Uterus (tissue), 4 donors: Measurements from ENCODE around the gene FAM3B. TPM values are rescaled to one million over a fixed set of nuclear protein-coding genes. Genes with fewer than 3 reads are reported as not detected.
"Not testable (repeated sequence)": the region's sequence is repeated elsewhere in the genome, so short reads cannot be mapped to it uniquely, and the experiment has no call there.

Experiments
- DNase-seq, 2 donors: peaks; one replicate each; pipeline ENCODE4 v3.0.0-alpha.2; 2019 to 2020
- H3K27ac ChIP-seq, 2 donors: fragments of 200-600 bp; sonication (generic); 1 replicate in 1 of 2; 2 replicates in 1 of 2; pipeline ENCODE4 v1.5.1; 2016 to 2018
- H3K27me3 ChIP-seq, 2 donors: fragments of 200-600 bp; sonication (generic); one replicate each; pipeline ENCODE4 v1.5.1; 2018 to 2019; ENCODE audit warnings: control low read depth in 1 of 2
- H3K36me3 ChIP-seq, 2 donors: fragments of 200-600 bp; sonication (generic); one replicate each; pipeline ENCODE4 v1.5.1; 2019; ENCODE audit warnings: control low read depth in 1 of 2
- H3K4me1 ChIP-seq, 2 donors: fragments of 200-600 bp; sonication (generic); one replicate each; pipeline ENCODE4 v1.5.1; 2018 to 2019; ENCODE audit warnings: control low read depth in 1 of 2
- H3K4me3 ChIP-seq, 2 donors: fragments of 200-600 bp; sonication (generic); 1 replicate in 1 of 2; 2 replicates in 1 of 2; pipeline ENCODE4 v1.5.1; 2018 to 2019; ENCODE audit warnings: mild to moderate bottlenecking in 1 of 2
- H3K9me3 ChIP-seq, 2 donors: fragments of 200-600 bp; sonication (generic); one replicate each; pipeline ENCODE4 v1.5.1; 2019; ENCODE audit warnings: control low read depth in 1 of 2
- CTCF ChIP-seq, 4 experiments: fragments of 200-600 bp in 2 of 4; fragments of 450-650 bp in 2 of 4; sonication (generic) in 2 of 4; IDR thresholded peaks; one replicate each; pipeline ENCODE4 v1.5.1; 2016 to 2019; ENCODE audit warnings: antibody characterized with exemption in 4 of 4, mild to moderate bottlenecking in 2 of 4, moderate library complexity in 1 of 4
- POLR2A ChIP-seq, 2 donors: fragments of 450-650 bp; IDR thresholded peaks; one replicate each; pipeline ENCODE4 v1.6.1; 2016; ENCODE audit warnings: antibody characterized with exemption in 2 of 2, mild to moderate bottlenecking in 1 of 2, moderate library complexity in 1 of 2
- intact Hi-C: fragments of 100-400 bp; cut with DNase I; formaldehyde crosslinking; loops from one replicate; pipeline ENCODE4 v1.15.1; 2023; ENCODE audit warnings: low total_unique reads
- total RNA-seq, 4 donors: library from RNA; depleted of rRNA in 3 of 4; stranded (reverse); fragments of >200 nt in 3 of 4; gene quantifications; one replicate each; pipeline versions ENCODE4 v1.1.0 to v1.2.4, GENCODE V29; 2014 to 2023
- donor health status: DM: yes; HTN: yes; CAD: no.

FAM3B gene
- total RNA-seq, 4 donors from 2014 or later = 5.1 TPM; not detected in 3

GRCh38 chr21:41307219-41307618 is 9.4 kb upstream of the FAM3B start:
- H3K4me1 ChIP-seq = no peaks in the 10 kb centered on the region
- H3K27me3 ChIP-seq = no peaks in the 10 kb centered on the region
- TF ChIP-seq CTCF (IDR thresholded peaks at IDR 0.05) (no peak), POLR2A (IDR thresholded peaks at IDR 0.05) (no peak)
- no peaks in the 10 kb centered on the region for H3K9me3 ChIP-seq
- DNase-seq = no peak
- H3K36me3 ChIP-seq = no peaks in the 10 kb centered on the region
- H3K27ac ChIP-seq = no peak overlapping the region
- intact Hi-C loops = no loop called here
- no peak overlapping the region for H3K4me3 ChIP-seq

DNA sequence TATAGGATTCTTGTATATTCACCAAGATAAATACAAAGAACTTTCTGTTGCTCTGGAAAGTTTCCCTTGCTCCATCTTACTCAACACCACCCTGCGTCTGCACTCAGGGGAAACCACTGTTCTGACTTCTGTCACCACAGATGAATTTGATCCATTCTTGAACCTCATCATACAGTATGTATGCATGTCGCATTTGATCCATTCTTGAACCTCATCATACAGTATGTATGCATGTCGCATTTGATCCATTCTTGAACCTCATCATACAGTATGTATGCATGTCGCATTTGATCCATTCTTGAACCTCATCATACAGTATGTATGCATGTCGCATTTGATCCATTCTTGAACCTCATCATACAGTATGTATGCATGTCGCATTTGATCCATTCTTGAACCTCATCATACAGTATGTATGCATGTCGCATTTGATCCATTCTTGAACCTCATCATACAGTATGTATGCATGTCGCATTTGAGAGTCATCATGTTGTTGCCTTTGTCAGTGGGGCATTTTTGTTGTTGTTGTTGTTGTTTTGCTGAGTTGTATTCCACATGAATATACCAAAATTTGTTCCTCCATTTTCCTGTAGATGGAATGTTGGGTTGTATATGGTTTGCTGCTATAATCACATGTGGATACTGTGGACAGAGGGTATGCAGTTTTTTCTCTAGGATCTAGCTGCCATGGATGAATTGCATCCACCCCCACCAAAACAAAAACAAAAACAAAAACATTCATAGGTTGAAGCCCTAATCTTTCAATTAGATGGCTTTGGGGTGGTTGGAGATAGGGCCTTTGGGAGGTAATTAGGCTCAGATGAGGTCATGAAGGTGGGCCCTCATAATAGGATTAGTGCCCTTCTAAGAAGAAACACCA is 3.1 kb upstream of the FAM3B start:
- H3K9me3 ChIP-seq, H3K27me3 ChIP-seq, intact Hi-C loops, H3K4me3 ChIP-seq, H3K4me1 ChIP-seq, H3K36me3 ChIP-seq, H3K27ac ChIP-seq, DNase-seq: not testable (repeated sequence)

- Histone ChIP-seq H3K36me3 (no peaks in the 10 kb centered on the region), H3K4me3 (no peak overlapping the region), H3K4me1 (peaks cover 0 to 8% of the 10 kb centered on the region in 2 donors), H3K9me3 (no peaks in the 10 kb centered on the region), H3K27me3 (peaks cover 0 to 9% of the 10 kb centered on the region in 2 donors), H3K27ac (no peak overlapping the region)
- TF ChIP-seq POLR2A (IDR thresholded peaks at IDR 0.05) (no peak), CTCF (IDR thresholded peaks at IDR 0.05) (no peak)
- intact Hi-C loops = no loop called here
- no peak for DNase-seq
Observed at GRCh38 chr21:41315726-41316125, 875 bp upstream of the FAM3B start.

- TF ChIP-seq CTCF (IDR thresholded peaks at IDR 0.05) = no peak
- no peak for TF ChIP-seq POLR2A (IDR thresholded peaks at IDR 0.05)
- no peaks in the 10 kb centered on the region for H3K9me3 ChIP-seq
- peaks cover 0 to 9% of the 10 kb centered on the region in 2 donors for H3K27me3 ChIP-seq
- no peaks in the 10 kb centered on the region for H3K36me3 ChIP-seq
- no peak overlapping the region for H3K4me3 ChIP-seq
- H3K4me1 ChIP-seq = peaks cover 0 to 8% of the 10 kb centered on the region in 2 donors
- no peak overlapping the region for H3K27ac ChIP-seq
- intact Hi-C loops = no loop called here
- DNase-seq = no peak
Observed at GRCh38 chr21:41317063-41317392, 427 bp downstream of the FAM3B start.

GRCh38 chr21:41317458-41317857 is 857 bp downstream of the FAM3B start:
- no peak for DNase-seq
- TF ChIP-seq POLR2A (IDR thresholded peaks at IDR 0.05) = no peak
- TF ChIP-seq CTCF (IDR thresholded peaks at IDR 0.05) = no peak
- no peaks in the 10 kb centered on the region for H3K36me3 ChIP-seq
- no peak overlapping the region for H3K4me3 ChIP-seq
- no peaks in the 10 kb centered on the region for H3K9me3 ChIP-seq
- H3K4me1 ChIP-seq = peaks cover 0 to 8% of the 10 kb centered on the region in 2 donors
- no peak overlapping the region for H3K27ac ChIP-seq
- peaks cover 0 to 9% of the 10 kb centered on the region in 2 donors for H3K27me3 ChIP-seq
- intact Hi-C loops = no loop called here
